Endothelial cell (in vitro differentiated cells): Measurements from ENCODE around the gene GYPC. TPM values are rescaled to one million over a fixed set of nuclear protein-coding genes. Genes with fewer than 3 reads are reported as not detected.

Experiments used
- DNase-seq: peaks from one replicate; pipeline ENCODE4 v3.0.0; 2021; ENCODE audit warnings: low spot score
- H3K27ac Mint-ChIP-seq: one replicate; pipeline ENCODE4 v1.8.0; 2021; ENCODE audit warnings: mixed read lengths, inconsistent platforms; ENCODE audit not compliant: unreplicated experiment
- H3K27me3 Mint-ChIP-seq: one replicate; pipeline ENCODE4 v1.8.0; 2021; ENCODE audit warnings: mild to moderate bottlenecking, moderate library complexity, mixed read lengths, inconsistent platforms; ENCODE audit not compliant: unreplicated experiment
- H3K36me3 Mint-ChIP-seq: one replicate; pipeline ENCODE4 v1.8.0; 2021; ENCODE audit warnings: mild to moderate bottlenecking, low read depth, mixed read lengths, inconsistent platforms; ENCODE audit not compliant: unreplicated experiment
- H3K4me1 Mint-ChIP-seq: one replicate; pipeline ENCODE4 v1.8.0; 2021; ENCODE audit warnings: mild to moderate bottlenecking, mixed read lengths, inconsistent platforms; ENCODE audit not compliant: unreplicated experiment
- H3K4me3 Mint-ChIP-seq: one replicate; pipeline ENCODE4 v1.8.0; 2021; ENCODE audit warnings: mild to moderate bottlenecking, mixed read lengths, inconsistent platforms; ENCODE audit not compliant: unreplicated experiment
- H3K9me3 Mint-ChIP-seq: one replicate; pipeline ENCODE4 v1.8.0; 2021; ENCODE audit warnings: mixed read lengths, inconsistent platforms; ENCODE audit not compliant: unreplicated experiment
- CTCF ChIP-seq: fragments of 200-600 bp; sonication (generic); IDR thresholded peaks from one replicate; pipeline ENCODE4 v1.5.0; 2021; ENCODE audit warnings: antibody characterized with exemption; ENCODE audit not compliant: unreplicated experiment
- total RNA-seq: library from RNA; stranded (reverse); fragmentation: NEBNext Ultra II Directional; extraction: Animal tissue kit (Norgen Biotek cat#: 25700); gene quantifications from one replicate; pipeline ENCODE4 v1.2.1, GENCODE V29; 2021; ENCODE audit not compliant: unreplicated experiment

GYPC gene
- total RNA-seq, 1 donor from 2014 or later, result 154 TPM

DNA sequence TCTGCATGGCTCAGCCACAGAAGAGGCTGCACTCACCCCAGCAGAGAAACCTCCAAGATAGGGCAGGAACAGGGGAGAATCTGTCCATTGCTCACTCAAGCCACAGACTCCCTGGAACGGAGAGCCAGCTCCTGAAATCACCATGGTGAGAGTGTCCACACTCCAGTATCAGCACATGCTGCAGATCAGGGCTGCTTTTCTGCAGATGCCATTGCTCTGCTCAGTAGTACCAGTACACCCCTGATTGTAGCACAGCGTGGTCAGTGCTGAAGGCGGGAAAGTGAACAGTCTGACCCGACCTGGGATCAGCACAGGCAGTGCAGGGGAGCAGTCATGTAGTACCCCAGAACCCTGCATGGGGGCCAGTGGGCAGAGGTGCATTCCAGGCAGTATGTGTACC lies 73.9 kb downstream of the GYPC start:
- no peak for TF ChIP-seq CTCF
- H3K9me3 Mint-ChIP-seq, result no peaks in the 10 kb centered on the region
- peaks cover 10% of the 10 kb centered on the region for H3K36me3 Mint-ChIP-seq
- H3K27ac Mint-ChIP-seq, result no peak overlapping the region
- H3K4me3 Mint-ChIP-seq, result no peak overlapping the region
- H3K27me3 Mint-ChIP-seq, result peaks cover 5% of the 10 kb centered on the region
- H3K4me1 Mint-ChIP-seq, result peaks cover 7% of the 10 kb centered on the region
- no peak for DNase-seq

DNA sequence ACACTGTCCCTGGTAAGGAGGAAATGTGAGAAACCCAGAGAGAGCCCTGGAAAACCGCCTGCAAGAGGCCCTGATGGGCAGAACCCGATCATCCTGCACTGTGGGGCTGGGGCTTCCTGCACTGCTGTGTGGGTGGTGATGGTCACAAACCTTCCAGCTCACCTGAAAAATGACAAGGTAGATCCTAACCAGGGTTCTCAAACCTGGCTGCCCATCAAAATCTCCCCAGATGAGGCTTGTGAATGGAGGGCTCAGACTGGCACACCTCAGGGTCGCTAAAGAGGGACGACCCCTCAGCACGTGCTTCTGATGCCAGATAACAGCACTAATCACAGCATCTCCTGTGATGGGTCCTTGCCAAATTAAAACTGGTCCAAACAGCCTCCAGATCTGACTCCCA lies 74.7 kb downstream of the GYPC start:
- H3K4me3 Mint-ChIP-seq, result no peak overlapping the region
- peaks cover 5% of the 10 kb centered on the region for H3K27me3 Mint-ChIP-seq
- H3K27ac Mint-ChIP-seq, result no peak overlapping the region
- TF ChIP-seq CTCF, result no peak
- H3K4me1 Mint-ChIP-seq, result peaks cover 7% of the 10 kb centered on the region
- no peaks in the 10 kb centered on the region for H3K9me3 Mint-ChIP-seq
- no peak for DNase-seq
- H3K36me3 Mint-ChIP-seq, result peaks cover 10% of the 10 kb centered on the region

DNA sequence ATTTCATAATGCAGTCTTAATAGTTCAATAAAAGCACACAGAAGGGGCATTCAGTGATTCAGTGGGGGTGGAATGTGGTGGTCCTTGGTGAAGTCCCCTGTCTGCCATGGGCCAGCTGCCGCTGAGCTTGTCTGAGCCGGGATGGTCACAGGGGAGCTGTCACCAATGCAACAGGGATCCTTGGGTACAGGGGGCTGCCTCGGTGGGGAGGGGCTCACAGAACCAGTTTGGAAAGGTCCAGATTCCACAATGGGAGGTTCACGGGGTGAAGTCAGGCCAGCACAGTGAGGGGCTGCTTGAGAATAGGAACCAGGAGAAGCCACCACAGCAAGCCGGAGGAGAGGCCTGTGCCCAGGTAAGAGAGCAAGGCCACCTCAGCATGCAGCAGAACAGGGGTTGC lies 75.4 kb downstream of the GYPC start:
- no peak for DNase-seq
- H3K4me1 Mint-ChIP-seq, result peaks cover 7% of the 10 kb centered on the region
- TF ChIP-seq CTCF, result no peak
- peaks cover 5% of the 10 kb centered on the region for H3K27me3 Mint-ChIP-seq
- H3K9me3 Mint-ChIP-seq, result no peaks in the 10 kb centered on the region
- H3K36me3 Mint-ChIP-seq, result peaks cover 10% of the 10 kb centered on the region
- no peak overlapping the region for H3K4me3 Mint-ChIP-seq
- no peak overlapping the region for H3K27ac Mint-ChIP-seq

DNA sequence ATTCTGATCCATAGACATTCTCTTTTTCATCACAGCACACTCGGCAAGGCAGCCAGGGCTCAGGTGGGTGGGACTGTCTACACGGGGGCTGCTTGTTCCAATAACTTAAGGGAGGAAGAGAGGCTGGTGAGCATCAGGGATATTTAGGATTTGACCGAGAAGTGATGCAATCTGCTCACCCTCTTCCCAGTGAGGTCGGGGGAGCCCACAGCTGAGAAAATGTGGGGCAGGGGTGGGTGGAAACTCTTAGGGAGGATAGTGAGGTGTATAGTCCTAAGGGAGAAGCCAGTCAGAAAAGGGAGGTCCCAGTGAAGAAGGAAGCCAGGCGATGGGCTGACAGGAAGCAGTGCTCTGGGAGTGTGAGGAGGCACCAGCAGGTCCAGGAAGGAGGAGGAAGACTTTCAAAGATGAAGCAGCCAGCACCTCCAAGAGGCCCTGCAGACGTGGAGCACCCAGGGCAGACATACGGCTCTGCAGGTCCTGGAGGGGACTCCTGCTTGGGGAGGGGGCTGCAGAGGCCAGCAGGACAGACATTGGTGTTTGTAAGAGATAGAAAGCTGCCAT lies 76.8 kb downstream of the GYPC start:
- H3K36me3 Mint-ChIP-seq, result peaks cover 10% of the 10 kb centered on the region
- H3K4me1 Mint-ChIP-seq, result peaks cover 7% of the 10 kb centered on the region
- H3K9me3 Mint-ChIP-seq, result no peaks in the 10 kb centered on the region
- H3K27ac Mint-ChIP-seq, result peak overlapping the region; percentile 52
- peaks cover 5% of the 10 kb centered on the region for H3K27me3 Mint-ChIP-seq
- no peak for TF ChIP-seq CTCF
- DNase-seq, result no peak
- H3K4me3 Mint-ChIP-seq, result no peak overlapping the region

DNA sequence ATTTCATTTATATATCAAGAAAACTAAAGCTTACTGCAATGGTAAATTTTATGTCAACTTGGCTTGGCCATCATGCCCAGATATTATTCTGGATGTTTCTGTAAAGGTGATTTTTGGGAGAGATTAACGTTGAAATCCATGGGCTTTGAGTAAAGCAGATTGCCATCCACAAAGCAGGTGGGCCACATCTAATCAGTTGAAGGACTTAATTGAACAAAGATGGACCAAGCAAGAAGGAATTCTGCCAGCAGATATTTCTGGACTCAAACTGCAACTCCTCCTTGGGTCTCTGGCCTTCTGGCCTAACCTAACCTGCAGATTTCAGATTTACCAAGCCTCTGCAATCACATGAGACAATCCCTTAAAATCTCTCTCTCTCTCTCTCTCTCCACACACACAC lies 77.8 kb downstream of the GYPC start:
- Mint-ChIP-seq H3K4me3 (no peak overlapping the region), H3K9me3 (no peaks in the 10 kb centered on the region), H3K27me3 (peaks cover 5% of the 10 kb centered on the region), H3K4me1 (peaks cover 7% of the 10 kb centered on the region), H3K36me3 (peaks cover 10% of the 10 kb centered on the region), H3K27ac (no peak overlapping the region)
- no peak for TF ChIP-seq CTCF
- no peak for DNase-seq
